Astrocyte of the cerebellum (primary cell): ENCODE results near the gene SPSB2.

Experiments
- DNase-seq: peaks from one replicate; pipeline ENCODE4 v3.0.0-alpha.2; 2011; ENCODE audit warnings: low read depth
- H3K4me3 ChIP-seq: 2 replicates; pipeline ENCODE4 v1.5.1; 2011; ENCODE audit warnings: mild to moderate bottlenecking, low read depth, low read length, moderate library complexity
- in situ Hi-C: cut with HindIII; loops from 2 replicates; pipeline ENCODE4 v1.10.0; 2017; ENCODE audit warnings: low sequenced_read_pairs
- TF ChIP-seq, protein P1 (sequence below): IDR thresholded peaks from 2 replicates; pipeline ENCODE4 v1.5.1; 2012; ENCODE audit warnings: low read length, low read depth, moderate library complexity, mild to moderate bottlenecking; ENCODE audit errors: missing control alignments

The SPSB2 gene

DNA sequence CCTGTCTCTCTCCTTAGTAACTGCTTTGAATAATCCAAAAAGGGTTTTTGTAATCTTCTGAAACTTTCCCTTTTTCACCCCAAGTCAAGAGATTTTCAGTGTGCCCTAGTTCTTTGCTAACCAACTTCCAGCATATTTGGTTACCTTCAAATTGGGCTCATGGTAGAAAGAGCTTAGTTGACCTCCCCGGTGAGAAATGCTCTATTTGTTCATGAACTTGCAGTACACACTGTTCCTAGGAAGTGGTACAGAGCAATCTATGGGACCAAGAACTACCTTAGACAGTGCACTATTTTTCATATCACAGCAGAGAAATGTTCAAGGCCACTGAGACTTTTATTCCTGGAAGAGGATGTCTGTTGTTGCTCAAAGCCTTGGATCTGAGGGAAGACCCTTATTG is 19.5 kb downstream of the SPSB2 start:
- TF ChIP-seq, protein P1, sequence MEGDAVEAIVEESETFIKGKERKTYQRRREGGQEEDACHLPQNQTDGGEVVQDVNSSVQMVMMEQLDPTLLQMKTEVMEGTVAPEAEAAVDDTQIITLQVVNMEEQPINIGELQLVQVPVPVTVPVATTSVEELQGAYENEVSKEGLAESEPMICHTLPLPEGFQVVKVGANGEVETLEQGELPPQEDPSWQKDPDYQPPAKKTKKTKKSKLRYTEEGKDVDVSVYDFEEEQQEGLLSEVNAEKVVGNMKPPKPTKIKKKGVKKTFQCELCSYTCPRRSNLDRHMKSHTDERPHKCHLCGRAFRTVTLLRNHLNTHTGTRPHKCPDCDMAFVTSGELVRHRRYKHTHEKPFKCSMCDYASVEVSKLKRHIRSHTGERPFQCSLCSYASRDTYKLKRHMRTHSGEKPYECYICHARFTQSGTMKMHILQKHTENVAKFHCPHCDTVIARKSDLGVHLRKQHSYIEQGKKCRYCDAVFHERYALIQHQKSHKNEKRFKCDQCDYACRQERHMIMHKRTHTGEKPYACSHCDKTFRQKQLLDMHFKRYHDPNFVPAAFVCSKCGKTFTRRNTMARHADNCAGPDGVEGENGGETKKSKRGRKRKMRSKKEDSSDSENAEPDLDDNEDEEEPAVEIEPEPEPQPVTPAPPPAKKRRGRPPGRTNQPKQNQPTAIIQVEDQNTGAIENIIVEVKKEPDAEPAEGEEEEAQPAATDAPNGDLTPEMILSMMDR, result no peak
- no peak for DNase-seq
- in situ Hi-C loops, result no loop called here
- H3K4me3 ChIP-seq, result peak overlapping the region; percentile 79

GRCh38 chr12:6852651-6853354 is 20.3 kb downstream of the SPSB2 start:
- H3K4me3 ChIP-seq, result peak overlapping the region; percentile 79
- TF ChIP-seq, protein P1, result no peak
- in situ Hi-C loops, result no loop called here
- no peak for DNase-seq

DNA sequence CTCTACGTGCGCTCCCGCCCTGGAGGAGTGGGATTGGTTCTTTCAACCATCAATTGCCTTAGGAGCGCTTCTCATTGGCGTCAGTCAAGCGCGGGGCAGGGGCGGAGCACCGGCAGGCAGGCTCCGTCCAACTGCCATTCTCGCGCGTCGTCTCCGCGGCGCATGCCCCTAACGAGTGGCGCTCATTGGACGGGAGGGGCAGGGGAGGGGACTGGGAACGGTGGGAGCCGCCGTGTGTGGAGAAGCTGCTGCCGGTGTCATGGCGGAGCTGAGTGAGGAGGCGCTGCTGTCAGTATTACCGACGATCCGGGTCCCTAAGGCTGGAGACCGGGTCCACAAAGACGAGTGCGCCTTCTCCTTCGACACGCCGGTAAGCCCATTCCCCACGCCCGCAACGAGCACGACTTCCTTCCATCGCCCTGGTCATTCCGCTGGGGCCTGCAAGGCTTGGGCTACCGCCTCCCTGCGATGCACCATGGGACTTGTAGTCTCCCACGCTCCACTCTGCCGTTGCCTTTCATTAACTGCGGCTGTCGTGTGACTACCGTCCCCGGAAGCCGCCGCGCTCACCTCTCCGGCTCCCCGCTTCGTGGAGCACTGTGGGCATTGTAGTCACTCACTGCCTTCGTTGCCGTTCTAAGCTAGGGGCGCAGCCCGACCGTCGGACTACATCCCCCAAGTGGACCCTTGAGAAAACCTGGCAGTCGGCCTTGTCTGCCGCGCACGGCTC is 21.0 kb downstream of the SPSB2 start, which contains the start of gene USP5:
Gene USP5 (plus strand): TSS at position 230 of the 730 bp plus-strand sequence. CDS start 30 bp downstream, at position 260.
- H3K4me3 ChIP-seq, result peak within 1 kb of the TSS; percentile 79
- DNase-seq, result peak; percentile 100
- in situ Hi-C loops, result no loop called here
- TF ChIP-seq, protein P1, result no peak

DNA sequence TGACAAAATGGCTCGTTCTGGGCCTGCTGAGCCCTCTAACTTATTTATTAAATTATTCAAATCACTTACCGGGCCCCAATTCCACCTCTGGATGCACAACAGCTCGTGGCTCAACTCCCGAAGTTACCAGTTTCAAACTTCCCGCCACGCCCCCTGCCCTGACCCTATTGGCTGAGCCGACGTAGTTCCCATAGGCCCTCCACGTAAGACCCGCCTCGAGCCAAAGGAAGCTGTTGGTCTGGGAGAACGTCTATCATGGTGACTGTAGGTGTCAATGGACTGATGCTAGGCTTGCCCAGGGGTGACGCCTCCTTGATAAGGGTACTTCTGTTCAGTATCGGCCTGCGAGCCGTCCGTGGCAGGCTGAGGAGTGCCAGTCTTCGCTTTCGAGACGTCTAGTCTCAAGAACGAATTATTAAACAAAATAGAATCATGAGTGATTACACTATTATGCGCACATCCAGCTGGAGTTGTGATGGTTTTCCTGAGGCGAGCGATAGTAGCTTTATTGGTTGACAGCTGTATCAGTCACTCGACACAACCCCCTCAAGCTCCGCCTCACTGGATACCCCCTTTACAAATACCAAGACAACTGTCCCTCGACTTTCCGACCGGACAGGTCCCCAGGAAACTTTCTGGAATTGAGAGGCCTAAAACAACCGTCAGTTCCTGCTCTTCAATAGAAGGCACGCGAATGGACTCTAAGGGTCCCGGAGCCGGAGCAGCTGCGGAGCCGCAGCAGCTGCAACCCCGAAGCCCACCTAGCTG is 21.8 kb downstream of the SPSB2 start, which contains the start of gene CDCA3:
Gene CDCA3 (minus strand): TSS at position 134 of the 768 bp plus-strand sequence. CDS start 334 bp downstream, outside the sequence.
- peak; percentile 96 for DNase-seq
- TF ChIP-seq, protein P1, result no peak
- peak within 1 kb of the TSS; percentile 79 for H3K4me3 ChIP-seq
- in situ Hi-C loops, result no loop called here

- TF ChIP-seq, protein P1, result no peak
- DNase-seq, result no peak
Measured at GRCh38 chr12:6850796-6851152, 22.3 kb downstream of the SPSB2 start.

DNA sequence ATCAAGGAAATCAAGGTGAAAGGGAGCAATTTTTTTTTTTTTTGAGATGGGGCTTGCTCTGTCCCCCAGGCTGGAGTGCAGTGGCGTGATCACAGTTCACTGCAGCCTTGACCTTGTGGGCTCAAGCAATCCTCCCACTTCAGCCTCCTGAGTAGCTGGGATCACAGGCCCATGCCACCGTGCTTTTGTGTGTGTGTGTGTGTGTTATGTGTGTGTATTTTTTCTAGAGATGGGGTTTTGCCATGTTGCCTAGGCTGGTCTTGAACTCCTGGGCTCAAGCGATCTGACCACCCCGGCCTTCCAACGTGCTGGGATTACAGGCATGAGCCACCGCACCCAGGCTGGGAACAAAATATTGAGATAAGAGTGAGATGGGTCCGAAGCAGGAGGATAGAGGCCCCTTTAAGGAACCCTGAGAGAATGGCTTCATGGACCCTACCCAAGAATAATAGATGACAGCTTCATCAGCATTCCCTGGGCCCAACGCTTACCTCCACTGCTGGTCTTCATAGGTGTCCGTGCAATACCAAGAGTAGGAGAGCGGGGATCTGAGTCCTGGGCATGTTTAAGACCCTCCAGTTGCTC is 23.0 kb downstream of the SPSB2 start:
- peak overlapping the region; percentile 79 for H3K4me3 ChIP-seq
- in situ Hi-C loops, result no loop called here
- no peak for DNase-seq
- TF ChIP-seq, protein P1, result no peak

More at GRCh38 chr12:6850796-6851152, 22.3 kb downstream of the SPSB2 start:
- in situ Hi-C loops, result no loop called here
- H3K4me3 ChIP-seq, result peak overlapping the region; percentile 79
